ENCODE results near the gene SLC12A7. TPM values are rescaled to one million over a fixed set of nuclear protein-coding genes. Genes with fewer than 3 reads are reported as not detected.

The SLC12A7 gene
- total RNA-seq, 2 experiments from 2014 or later, result 0.06 TPM; not detected in 1

DNA sequence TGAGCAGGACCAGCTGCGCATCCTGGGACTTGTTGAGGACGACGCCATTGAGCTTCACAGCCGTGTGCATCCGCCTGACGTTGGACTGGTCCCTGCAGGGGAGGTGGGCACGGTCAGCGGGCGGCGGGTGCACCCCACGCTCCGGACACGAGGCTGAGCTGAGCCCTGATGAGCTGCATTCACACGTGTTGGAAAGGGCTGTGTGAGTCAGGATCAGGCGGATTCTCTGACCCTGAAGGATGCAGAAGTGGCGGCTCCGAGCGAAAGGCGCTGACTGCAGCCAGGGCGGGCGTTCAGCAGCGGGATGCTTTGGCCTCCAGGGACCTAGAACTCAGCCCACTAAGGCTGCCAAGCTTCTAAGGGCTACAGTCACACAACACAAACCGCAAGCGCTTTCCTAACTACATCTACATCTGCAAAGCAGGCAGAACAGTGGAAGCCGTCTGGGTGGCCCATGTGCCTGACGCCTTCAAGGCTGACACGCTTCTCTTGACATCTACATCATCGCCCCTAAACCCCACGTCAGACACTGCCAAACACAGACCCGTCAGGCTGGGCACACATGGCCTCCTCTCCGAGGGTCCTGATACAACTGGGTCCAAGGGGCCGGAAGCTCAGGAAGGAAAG is 58.4 kb downstream of the SLC12A7 start:
- Histone ChIP-seq H2AFZ (ENCODE audit: low read length) (no peak overlapping the region), H3K36me3 (ENCODE audit: insufficient read depth, low read length) (no peaks in the 10 kb centered on the region), H3K27ac (ENCODE audit: low read depth, low read length, poor library complexity, severe bottlenecking) (no peak overlapping the region), H3K4me3 (ENCODE audit: low read depth, low read length, poor library complexity, severe bottlenecking) (no peak overlapping the region), H3K9me2 (ENCODE audit: insufficient read depth, low read length) (no peaks in the 10 kb centered on the region), H3K9me3 (ENCODE audit: low read length) (no peaks in the 10 kb centered on the region), H3K4me2 (ENCODE audit: low read length) (no peak overlapping the region), H4K20me1 (ENCODE audit: insufficient read depth, low read length) (no peaks in the 10 kb centered on the region), H3K79me2 (ENCODE audit: insufficient read depth, low read depth, low read length) (no peaks in the 10 kb centered on the region), H3K4me1 (ENCODE audit: insufficient read depth, low read length, poor library complexity, severe bottlenecking) (no peaks in the 10 kb centered on the region)
- intact Hi-C loops (cut with micrococcal nuclease; ENCODE audit: unreplicated experiment), result loop anchor here (1.0 kb wide), 1 partner anchor 87 kb away; no protein-coding TSS in a partner anchor
- CTCF ChIA-PET (ENCODE audit: unreplicated experiment), result no interaction called here
- no TSS peak for BruUV-seq (replicated peaks)
- DNase-seq (ENCODE audit: low spot score), result no peak
- no peak for TF ChIP-seq EZH2phosphoT487 (IDR thresholded peaks at IDR 0.05; ENCODE audit: borderline replicate concordance, low read depth, low read length)
- no peak for TF ChIP-seq CTCF (conservative IDR thresholded peaks at IDR 0.05; ENCODE audit: low read length)
- POLR2A ChIA-PET, result no interaction called here

- ChIA-PET CTCF (ENCODE audit: unreplicated experiment) (no interaction called here), POLR2A (no interaction called here)
- DNase-seq (ENCODE audit: low spot score), result peak; percentile 30
- intact Hi-C loops (cut with micrococcal nuclease; ENCODE audit: unreplicated experiment), result loop anchor here (1.0 kb wide), 1 partner anchor 87 kb away; no protein-coding TSS in a partner anchor
- Histone ChIP-seq H3K36me3 (ENCODE audit: insufficient read depth, low read length) (no peaks in the 10 kb centered on the region), H3K4me2 (ENCODE audit: low read length) (no peak overlapping the region), H3K4me1 (ENCODE audit: insufficient read depth, low read length, poor library complexity, severe bottlenecking) (no peaks in the 10 kb centered on the region), H3K4me3 (ENCODE audit: low read depth, low read length, poor library complexity, severe bottlenecking) (no peak overlapping the region), H3K9me3 (ENCODE audit: low read length) (no peaks in the 10 kb centered on the region), H2AFZ (ENCODE audit: low read length) (no peak overlapping the region), H3K9me2 (ENCODE audit: insufficient read depth, low read length) (no peaks in the 10 kb centered on the region), H3K79me2 (ENCODE audit: insufficient read depth, low read depth, low read length) (no peaks in the 10 kb centered on the region), H3K27ac (ENCODE audit: low read depth, low read length, poor library complexity, severe bottlenecking) (no peak overlapping the region), H4K20me1 (ENCODE audit: insufficient read depth, low read length) (no peaks in the 10 kb centered on the region)
- TF ChIP-seq CTCF (conservative IDR thresholded peaks at IDR 0.05; ENCODE audit: low read length), result peak; percentile 60
- TF ChIP-seq EZH2phosphoT487 (IDR thresholded peaks at IDR 0.05; ENCODE audit: borderline replicate concordance, low read depth, low read length), result no peak
- BruUV-seq (replicated peaks), result no TSS peak
These were observed 59.0 kb downstream of the SLC12A7 start for GRCh38 chr5:1052641-1053390.

GRCh38 chr5:1052076-1052475 is 59.8 kb downstream of the SLC12A7 start:
- no peaks in the 10 kb centered on the region for H3K9me2 ChIP-seq (ENCODE audit: insufficient read depth, low read length)
- no peak overlapping the region for H3K27ac ChIP-seq (ENCODE audit: low read depth, low read length, poor library complexity, severe bottlenecking)
- no peak overlapping the region for H3K4me2 ChIP-seq (ENCODE audit: low read length)
- H2AFZ ChIP-seq (ENCODE audit: low read length), result no peak overlapping the region
- ChIA-PET POLR2A (interaction anchor here (0.6 kb wide), 1 partner anchor 14 kb away, joined by 3 read pairs; no protein-coding TSS in a partner anchor), CTCF (ENCODE audit: unreplicated experiment) (no interaction called here)
- no peak overlapping the region for H3K4me3 ChIP-seq (ENCODE audit: low read depth, low read length, poor library complexity, severe bottlenecking)
- no peaks in the 10 kb centered on the region for H4K20me1 ChIP-seq (ENCODE audit: insufficient read depth, low read length)
- no TSS peak for BruUV-seq (replicated peaks)
- intact Hi-C loops (cut with micrococcal nuclease; ENCODE audit: unreplicated experiment), result no loop called here
- TF ChIP-seq CTCF (conservative IDR thresholded peaks at IDR 0.05; ENCODE audit: low read length) (no peak), EZH2phosphoT487 (IDR thresholded peaks at IDR 0.05; ENCODE audit: borderline replicate concordance, low read depth, low read length) (no peak)
- H3K36me3 ChIP-seq (ENCODE audit: insufficient read depth, low read length), result no peaks in the 10 kb centered on the region
- H3K4me1 ChIP-seq (ENCODE audit: insufficient read depth, low read length, poor library complexity, severe bottlenecking), result no peaks in the 10 kb centered on the region
- DNase-seq (ENCODE audit: low spot score), result no peak
- H3K9me3 ChIP-seq (ENCODE audit: low read length), result no peaks in the 10 kb centered on the region
- no peaks in the 10 kb centered on the region for H3K79me2 ChIP-seq (ENCODE audit: insufficient read depth, low read depth, low read length)
